ENCODE data around the gene CFAP100. TPM values are rescaled to one million over a fixed set of nuclear protein-coding genes. Genes with fewer than 3 reads are reported as not detected.

Gene CFAP100
- polyA plus RNA-seq, 1 experiment = not detected

- ChIA-PET POLR2A (no interaction called here), CTCF (no interaction called here)
- H3K9me3 ChIP-seq (ENCODE audit: control insufficient read depth, insufficient read depth, low read length) = no peaks in the 10 kb centered on the region; the same call in 1 of the 2 replicates
- TF ChIP-seq CTCF (IDR thresholded peaks at IDR 0.05; ENCODE audit: low read depth, low read length) = no peak
- H3K4me3 ChIP-seq (ENCODE audit: low read depth, low read length) = no peak overlapping the region
- DNase-seq (ENCODE audit: low read depth, low spot score) = no peak
- no peak overlapping the region for H3K27ac ChIP-seq (ENCODE audit: low read depth, low read length)
- peaks cover 42% of the 10 kb centered on the region for H3K27me3 ChIP-seq (ENCODE audit: control insufficient read depth, insufficient read depth, low read length)
Observed at GRCh38 chr3:126413693-126414080, 19.0 kb downstream of the CFAP100 start.

GRCh38 chr3:126414406-126414805, 19.7 kb downstream of the CFAP100 start:
- CTCF ChIA-PET = no interaction called here
- H3K27me3 ChIP-seq (ENCODE audit: control insufficient read depth, insufficient read depth, low read length) = peaks cover 45% of the 10 kb centered on the region
- POLR2A ChIA-PET = no interaction called here

GRCh38 chr3:126414961-126415660, 20.4 kb downstream of the CFAP100 start:
- no peak for TF ChIP-seq CTCF (IDR thresholded peaks at IDR 0.05; ENCODE audit: low read depth, low read length)
- POLR2A ChIA-PET = no interaction called here
- CTCF ChIA-PET = no interaction called here
- Histone ChIP-seq H3K4me3 (ENCODE audit: low read depth, low read length) (no peak overlapping the region), H3K27ac (ENCODE audit: low read depth, low read length) (no peak overlapping the region), H3K27me3 (ENCODE audit: control insufficient read depth, insufficient read depth, low read length) (peaks cover 45% of the 10 kb centered on the region), H3K9me3 (ENCODE audit: control insufficient read depth, insufficient read depth, low read length) (no peaks in the 10 kb centered on the region; the same call in 1 of the 2 replicates)
- DNase-seq (ENCODE audit: low read depth, low spot score) = no peak

More at GRCh38 chr3:126414406-126414805, 19.7 kb downstream of the CFAP100 start:
- DNase-seq (ENCODE audit: low read depth, low spot score) = no peak
- no peak for TF ChIP-seq CTCF (IDR thresholded peaks at IDR 0.05; ENCODE audit: low read depth, low read length)
- no peaks in the 10 kb centered on the region; the same call in 1 of the 2 replicates for H3K9me3 ChIP-seq (ENCODE audit: control insufficient read depth, insufficient read depth, low read length)
- H3K4me3 ChIP-seq (ENCODE audit: low read depth, low read length) = no peak overlapping the region
- H3K27ac ChIP-seq (ENCODE audit: low read depth, low read length) = no peak overlapping the region

- Histone ChIP-seq H3K27me3 (ENCODE audit: control insufficient read depth, insufficient read depth, low read length) (peaks cover 45% of the 10 kb centered on the region), H3K4me3 (ENCODE audit: low read depth, low read length) (no peak overlapping the region), H3K9me3 (ENCODE audit: control insufficient read depth, insufficient read depth, low read length) (no peaks in the 10 kb centered on the region; the same call in 1 of the 2 replicates), H3K27ac (ENCODE audit: low read depth, low read length) (no peak overlapping the region)
- DNase-seq (ENCODE audit: low read depth, low spot score) = no peak
- CTCF ChIA-PET = no interaction called here
- no peak for TF ChIP-seq CTCF (IDR thresholded peaks at IDR 0.05; ENCODE audit: low read depth, low read length)
- POLR2A ChIA-PET = no interaction called here
Observed at GRCh38 chr3:126415661-126416591, 21.2 kb downstream of the CFAP100 start.

GRCh38 chr3:126416943-126417342, 22.2 kb downstream of the CFAP100 start:
- POLR2A ChIA-PET = no interaction called here
- CTCF ChIA-PET = no interaction called here

More at GRCh38 chr3:126416943-126417342, 22.2 kb downstream of the CFAP100 start:
- no peak overlapping the region for H3K4me3 ChIP-seq (ENCODE audit: low read depth, low read length)
- no peak for TF ChIP-seq CTCF (IDR thresholded peaks at IDR 0.05; ENCODE audit: low read depth, low read length)
- H3K27ac ChIP-seq (ENCODE audit: low read depth, low read length) = no peak overlapping the region
- H3K27me3 ChIP-seq (ENCODE audit: control insufficient read depth, insufficient read depth, low read length) = peaks cover 43% of the 10 kb centered on the region
- no peaks in the 10 kb centered on the region; the same call in 1 of the 2 replicates for H3K9me3 ChIP-seq (ENCODE audit: control insufficient read depth, insufficient read depth, low read length)
- no peak for DNase-seq (ENCODE audit: low read depth, low spot score)

Data from AG04450 (cell line).